Keratinocyte (primary cell): Measurements from ENCODE around the gene ESYT3.

Source experiments
- CTCF ChIP-seq, 3 experiments: IDR thresholded peaks in 1 of 3; conservative IDR thresholded peaks in 1 of 3; optimal IDR thresholded peaks in 1 of 3; 2 replicates in 2 of 3; 3 replicates in 1 of 3; pipeline versions ENCODE3 to v1.5.1; 2011; ENCODE audit warnings: low read length in 3 of 3, mild to moderate bottlenecking in 3 of 3, moderate library complexity in 2 of 3, control low read depth in 1 of 3, inconsistent platforms in 1 of 3; ENCODE audit not compliant: insufficient read depth in 2 of 3; ENCODE audit errors: extremely low read depth in 1 of 3
- EZH2 ChIP-seq: IDR thresholded peaks from one replicate; pipeline ENCODE4 v1.6.1; 2012; ENCODE audit warnings: inconsistent platforms, mild to moderate bottlenecking, low read length, moderate library complexity

GRCh38 chr3:138424323-138424722, 10.1 kb upstream of the ESYT3 start:
- TF ChIP-seq CTCF (optimal IDR thresholded peaks at IDR 0.05 in 1 of 3, IDR thresholded peaks at IDR 0.05 in 1 of 3, conservative IDR thresholded peaks at IDR 0.05 in 1 of 3; ENCODE audit: extremely low read depth in 1 of 3, insufficient read depth in 2 of 3, low read length in 3 of 3): no peak
- TF ChIP-seq EZH2: no peak
